A549 treated with ZK216348 at 1 μM for 4 hours (cell line): ENCODE data around the gene SPA17. TPM values are rescaled to one million over a fixed set of nuclear protein-coding genes. Genes with fewer than 3 reads are reported as not detected.

Experiments used
- total RNA-seq: library from RNA; stranded (reverse); fragments of 200-300 nt; extraction: Qiagen RNA extraction; gene quantifications from 5 replicates; pipeline ENCODE4 v1.2.3, GENCODE V29; 2022; ENCODE audit warnings: low read depth

Gene SPA17
- 15.7 to 43.3 TPM (median 19.0 TPM) in 5 replicates for total RNA-seq

DNA sequence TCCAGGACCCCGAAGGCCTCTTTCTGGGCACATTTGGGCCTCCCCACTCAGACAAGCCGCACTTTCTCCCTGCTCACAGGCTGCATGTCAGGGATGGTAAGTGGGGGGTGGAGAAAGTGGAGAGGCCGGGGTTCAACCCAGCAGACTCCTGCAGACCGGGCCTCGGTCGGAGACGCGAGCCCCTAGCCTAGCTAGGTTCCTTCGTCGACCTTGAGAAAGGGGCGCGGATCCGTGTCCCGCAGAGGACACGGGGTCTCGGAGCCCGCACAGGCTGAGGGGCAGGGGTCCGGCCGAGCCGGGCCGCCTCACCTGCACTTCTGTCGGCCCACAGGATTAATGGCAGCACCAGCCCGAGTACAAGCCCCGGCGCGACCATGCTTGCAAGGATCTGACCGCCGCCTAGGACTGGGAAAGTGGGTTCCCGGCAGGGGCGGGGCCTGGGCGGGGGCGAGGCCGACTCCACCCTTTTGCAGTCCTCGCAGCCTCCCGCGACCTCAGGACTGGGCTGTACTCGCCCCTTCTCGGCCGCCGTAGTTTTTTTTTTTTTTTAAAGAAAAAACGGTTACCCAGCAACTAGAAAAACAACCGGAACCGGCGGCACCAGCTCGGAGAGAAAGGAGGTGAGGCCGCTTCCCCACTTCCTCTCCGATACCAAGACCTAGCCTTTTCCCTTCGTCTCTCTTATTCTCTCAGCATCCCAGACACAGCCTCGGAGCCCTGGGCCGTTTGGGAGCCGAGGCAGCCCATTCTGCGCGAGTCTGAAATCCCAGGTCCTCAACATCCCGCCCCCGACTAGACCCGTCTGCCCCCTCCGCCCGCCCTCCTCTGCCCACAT lies at the start of gene SPA17, which contains the start of gene SIAE:
SPA17 (plus strand) TSS at position 572 of the 835 bp plus-strand sequence. CDS start 1,361 bp downstream, outside the sequence.
SIAE (minus strand) TSS at position 407 of the 835 bp plus-strand sequence; CDS start at position 376, 31 bp downstream.

DNA sequence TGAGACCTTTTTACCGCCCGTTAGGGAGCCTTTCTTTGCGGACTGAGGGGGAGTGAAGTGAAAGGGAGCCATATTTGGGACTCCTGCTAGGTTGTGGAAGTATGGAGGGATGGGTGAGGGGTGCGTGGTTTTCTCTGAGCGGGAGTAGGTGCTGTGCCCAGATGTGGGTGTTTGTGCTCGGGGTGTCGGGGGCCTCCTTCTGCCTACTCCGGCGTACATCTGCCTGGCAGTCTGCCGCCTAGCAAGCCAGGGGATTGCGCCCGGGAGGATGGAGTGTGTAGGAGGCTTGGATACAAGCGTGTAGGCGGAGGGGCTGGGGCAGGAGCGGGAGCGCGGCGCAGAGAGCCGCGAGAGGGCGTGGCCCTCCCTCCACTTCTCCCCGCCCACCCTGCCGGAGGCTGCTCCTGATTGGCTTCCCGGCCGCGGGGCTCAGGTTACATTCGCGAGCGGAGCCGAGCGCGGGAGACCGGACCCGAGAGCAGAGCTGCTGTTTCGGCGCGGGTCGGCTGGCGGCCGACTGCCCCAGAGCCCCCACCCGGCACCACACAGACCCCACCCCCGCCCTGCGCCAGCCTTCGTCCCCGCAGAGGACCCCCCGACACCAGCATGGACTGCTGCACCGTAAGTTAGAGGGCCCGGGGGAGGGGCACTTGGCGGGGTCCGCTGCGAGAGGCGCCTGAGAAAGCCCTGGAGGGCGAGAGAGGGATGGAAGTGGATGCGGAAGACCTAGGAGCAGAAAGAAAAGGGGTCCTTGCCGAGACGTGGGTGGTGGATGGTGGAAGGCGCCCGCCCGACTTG lies 66.0 kb downstream of the SPA17 start, which contains the start of gene NRGN:
NRGN (plus strand) TSS at position 464 of the 798 bp plus-strand sequence; CDS start at position 607, 143 bp downstream.

Other genes with a start within 250 kb of the SPA17 start
- gene OR8B4, start 249.0 kb upstream of the SPA17 start, total RNA-seq, result not detected in 5 replicates
- gene OR8B8, start 228.2 kb upstream of the SPA17 start, total RNA-seq, result not detected in 5 replicates
- gene OR8B12, start 130.2 kb upstream of the SPA17 start, total RNA-seq, result not detected in 5 replicates
- gene OR8A1, start 103.9 kb upstream of the SPA17 start, total RNA-seq, result not detected in 5 replicates
- gene PANX3, start 62.5 kb upstream of the SPA17 start, total RNA-seq, result not detected in 5 replicates
- gene TBRG1, start 51.0 kb upstream of the SPA17 start, total RNA-seq, result 14.5 to 17.7 TPM (median 16.9 TPM) in 5 replicates
- gene SIAE, start 165 bp upstream of the SPA17 start, total RNA-seq, result 12.0 to 16.3 TPM (median 13.1 TPM) in 5 replicates
- 7.3 to 12.6 TPM (median 11.1 TPM) in 5 replicates for gene NRGN, start 66.0 kb downstream of the SPA17 start, total RNA-seq
- gene VSIG2, start 78.4 kb downstream of the SPA17 start, total RNA-seq, result 0.20 to 0.28 TPM (median 0.24 TPM) in 3 of 5 replicates, not detected in the others
- gene ESAM, start 88.4 kb downstream of the SPA17 start, total RNA-seq, result 7.8 to 14.2 TPM (median 12.0 TPM) in 5 replicates
- gene MSANTD2, start 126.5 kb downstream of the SPA17 start, total RNA-seq, result 5.2 to 5.7 TPM (median 5.3 TPM) in 5 replicates
- 2.7 to 3.7 TPM (median 2.8 TPM) in 5 replicates for gene ROBO3, start 191.5 kb downstream of the SPA17 start, total RNA-seq
- gene ROBO4, start 224.0 kb downstream of the SPA17 start, total RNA-seq, result not detected in 5 replicates
- not detected in 5 replicates for gene HEPN1, start 245.3 kb downstream of the SPA17 start, total RNA-seq